Stimulated activated naive CD8-positive, alpha-beta T cell treated with anti-CD3 and anti-CD28 coated beads, Interleukin-15, Interleukin-2, amounts not matched to agents 100 ng/mL and 50 ng/mL, for 24 hours (primary cell): ENCODE results near the gene BCL6B.
"Not testable (repeated sequence)": the region's sequence is repeated elsewhere in the genome, so short reads cannot be mapped to it uniquely, and the experiment has no call there.

ENCODE experiments used
- H3K27ac Mint-ChIP-seq: one replicate; pipeline ENCODE4 v1.8.0; 2021; ENCODE audit warnings: mild to moderate bottlenecking, mixed read lengths
- H3K27me3 Mint-ChIP-seq: one replicate; pipeline ENCODE4 v1.8.0; 2021; ENCODE audit warnings: mixed read lengths
- H3K36me3 Mint-ChIP-seq: one replicate; pipeline ENCODE4 v1.8.0; 2021; ENCODE audit warnings: low read depth, mixed read lengths
- H3K4me1 Mint-ChIP-seq: one replicate; pipeline ENCODE4 v1.8.0; 2021; ENCODE audit warnings: low read depth, mixed read lengths
- H3K4me3 Mint-ChIP-seq: one replicate; pipeline ENCODE4 v1.8.0; 2021; ENCODE audit warnings: mild to moderate bottlenecking, mixed read lengths
- H3K9me3 Mint-ChIP-seq: one replicate; pipeline ENCODE4 v1.8.0; 2021; ENCODE audit warnings: mixed read lengths

The BCL6B gene

GRCh38 chr17:7022781-7023571 is at the start of gene BCL6B:
Gene BCL6B, plus strand, starts transcription at chr17:7023050. Its CDS starts 622 bp downstream, at chr17:7023672.
- H3K27ac Mint-ChIP-seq = peak within 1 kb of the TSS; percentile 49
- H3K36me3 Mint-ChIP-seq = peaks cover under 1% of the 10 kb centered on the region
- peaks cover 3% of the 10 kb centered on the region for H3K27me3 Mint-ChIP-seq
- no peaks in the 10 kb centered on the region for H3K9me3 Mint-ChIP-seq
- H3K4me3 Mint-ChIP-seq = peak within 1 kb of the TSS; percentile 65
- H3K4me1 Mint-ChIP-seq = peaks cover 37% of the 10 kb centered on the region

- H3K27ac Mint-ChIP-seq, H3K9me3 Mint-ChIP-seq, H3K36me3 Mint-ChIP-seq, H3K4me1 Mint-ChIP-seq, H3K4me3 Mint-ChIP-seq, H3K27me3 Mint-ChIP-seq: not testable (repeated sequence)
Observed at GRCh38 chr17:6979440-6979839, 43.4 kb upstream of the BCL6B start.

- H3K4me3 Mint-ChIP-seq = no peak overlapping the region
- no peaks in the 10 kb centered on the region for H3K36me3 Mint-ChIP-seq
- peaks cover 4% of the 10 kb centered on the region for H3K9me3 Mint-ChIP-seq
- peaks cover 10% of the 10 kb centered on the region for H3K4me1 Mint-ChIP-seq
- no peak overlapping the region for H3K27ac Mint-ChIP-seq
- H3K27me3 Mint-ChIP-seq = no peaks in the 10 kb centered on the region
Observed at GRCh38 chr17:6981426-6981825, 41.4 kb upstream of the BCL6B start.

GRCh38 chr17:6985266-6985665 is 37.6 kb upstream of the BCL6B start:
- Mint-ChIP-seq H3K4me3 (no peak overlapping the region), H3K36me3 (no peaks in the 10 kb centered on the region), H3K27ac (no peak overlapping the region), H3K4me1 (peaks cover 10% of the 10 kb centered on the region), H3K27me3 (no peaks in the 10 kb centered on the region), H3K9me3 (no peaks in the 10 kb centered on the region)

- H3K27ac Mint-ChIP-seq = no peak overlapping the region
- no peak overlapping the region for H3K4me3 Mint-ChIP-seq
- no peaks in the 10 kb centered on the region for H3K27me3 Mint-ChIP-seq
- H3K36me3 Mint-ChIP-seq = no peaks in the 10 kb centered on the region
- H3K9me3 Mint-ChIP-seq = no peaks in the 10 kb centered on the region
- no peaks in the 10 kb centered on the region for H3K4me1 Mint-ChIP-seq
Observed at GRCh38 chr17:6986676-6987075, 36.2 kb upstream of the BCL6B start.

GRCh38 chr17:6989779-6990178 is 33.1 kb upstream of the BCL6B start:
- H3K9me3 Mint-ChIP-seq = no peaks in the 10 kb centered on the region
- no peak overlapping the region for H3K4me3 Mint-ChIP-seq
- no peaks in the 10 kb centered on the region for H3K36me3 Mint-ChIP-seq
- H3K4me1 Mint-ChIP-seq = no peaks in the 10 kb centered on the region
- H3K27ac Mint-ChIP-seq = no peak overlapping the region
- H3K27me3 Mint-ChIP-seq = no peaks in the 10 kb centered on the region

GRCh38 chr17:6993613-6994056 is 29.2 kb upstream of the BCL6B start:
- H3K27me3 Mint-ChIP-seq, H3K4me1 Mint-ChIP-seq, H3K4me3 Mint-ChIP-seq, H3K9me3 Mint-ChIP-seq, H3K27ac Mint-ChIP-seq: not testable (repeated sequence)
- peaks cover 13% of the 10 kb centered on the region for H3K36me3 Mint-ChIP-seq

- H3K4me3 Mint-ChIP-seq = no peak overlapping the region
- H3K27ac Mint-ChIP-seq = no peak overlapping the region
- no peaks in the 10 kb centered on the region for H3K4me1 Mint-ChIP-seq
- H3K9me3 Mint-ChIP-seq = no peaks in the 10 kb centered on the region
- no peaks in the 10 kb centered on the region for H3K27me3 Mint-ChIP-seq
- peaks cover 13% of the 10 kb centered on the region for H3K36me3 Mint-ChIP-seq
Observed at GRCh38 chr17:6994118-6994598, 28.7 kb upstream of the BCL6B start.

- Mint-ChIP-seq H3K27me3 (no peaks in the 10 kb centered on the region), H3K27ac (no peak overlapping the region), H3K4me1 (no peaks in the 10 kb centered on the region), H3K9me3 (no peaks in the 10 kb centered on the region), H3K4me3 (no peak overlapping the region), H3K36me3 (peaks cover 18% of the 10 kb centered on the region)
Observed at GRCh38 chr17:6994666-6995256, 28.1 kb upstream of the BCL6B start.

- H3K9me3 Mint-ChIP-seq = no peaks in the 10 kb centered on the region
- H3K27ac Mint-ChIP-seq = no peak within 1 kb of the TSS
- no peaks in the 10 kb centered on the region for H3K4me1 Mint-ChIP-seq
- H3K36me3 Mint-ChIP-seq = peaks cover 24% of the 10 kb centered on the region
- H3K4me3 Mint-ChIP-seq = no peak within 1 kb of the TSS
- H3K27me3 Mint-ChIP-seq = no peaks in the 10 kb centered on the region
Observed at GRCh38 chr17:6995500-6996255, 27.2 kb upstream of the BCL6B start, which contains the start of gene ALOX12. Gene ALOX12, plus strand, starts transcription at chr17:6996049. Its CDS starts 69 bp downstream, at chr17:6996118.

GRCh38 chr17:6996256-6997011 is 26.4 kb upstream of the BCL6B start:
- Mint-ChIP-seq H3K27ac (no peak overlapping the region), H3K4me3 (no peak overlapping the region), H3K27me3 (no peaks in the 10 kb centered on the region), H3K9me3 (no peaks in the 10 kb centered on the region), H3K4me1 (no peaks in the 10 kb centered on the region), H3K36me3 (peaks cover 32% of the 10 kb centered on the region)

- H3K27ac Mint-ChIP-seq = no peak overlapping the region
- peaks cover 37% of the 10 kb centered on the region for H3K36me3 Mint-ChIP-seq
Observed at GRCh38 chr17:6997171-6997570, 25.7 kb upstream of the BCL6B start.

GRCh38 chr17:6998855-6999508 is 23.9 kb upstream of the BCL6B start:
- Mint-ChIP-seq H3K9me3 (no peaks in the 10 kb centered on the region), H3K4me1 (no peaks in the 10 kb centered on the region), H3K27ac (no peak overlapping the region), H3K4me3 (no peak overlapping the region), H3K27me3 (no peaks in the 10 kb centered on the region), H3K36me3 (peaks cover 39% of the 10 kb centered on the region)

More at GRCh38 chr17:6997171-6997570, 25.7 kb upstream of the BCL6B start:
- no peaks in the 10 kb centered on the region for H3K27me3 Mint-ChIP-seq
- no peak overlapping the region for H3K4me3 Mint-ChIP-seq
- H3K9me3 Mint-ChIP-seq = no peaks in the 10 kb centered on the region
- H3K4me1 Mint-ChIP-seq = no peaks in the 10 kb centered on the region

- H3K4me3 Mint-ChIP-seq = no peak overlapping the region
- no peaks in the 10 kb centered on the region for H3K27me3 Mint-ChIP-seq
- no peak overlapping the region for H3K27ac Mint-ChIP-seq
- peaks cover 6% of the 10 kb centered on the region for H3K4me1 Mint-ChIP-seq
- peaks cover 39% of the 10 kb centered on the region for H3K36me3 Mint-ChIP-seq
- no peaks in the 10 kb centered on the region for H3K9me3 Mint-ChIP-seq
Observed at GRCh38 chr17:7001318-7001961, 21.4 kb upstream of the BCL6B start.
